ENCODE data around the gene CBR4.

DNA sequence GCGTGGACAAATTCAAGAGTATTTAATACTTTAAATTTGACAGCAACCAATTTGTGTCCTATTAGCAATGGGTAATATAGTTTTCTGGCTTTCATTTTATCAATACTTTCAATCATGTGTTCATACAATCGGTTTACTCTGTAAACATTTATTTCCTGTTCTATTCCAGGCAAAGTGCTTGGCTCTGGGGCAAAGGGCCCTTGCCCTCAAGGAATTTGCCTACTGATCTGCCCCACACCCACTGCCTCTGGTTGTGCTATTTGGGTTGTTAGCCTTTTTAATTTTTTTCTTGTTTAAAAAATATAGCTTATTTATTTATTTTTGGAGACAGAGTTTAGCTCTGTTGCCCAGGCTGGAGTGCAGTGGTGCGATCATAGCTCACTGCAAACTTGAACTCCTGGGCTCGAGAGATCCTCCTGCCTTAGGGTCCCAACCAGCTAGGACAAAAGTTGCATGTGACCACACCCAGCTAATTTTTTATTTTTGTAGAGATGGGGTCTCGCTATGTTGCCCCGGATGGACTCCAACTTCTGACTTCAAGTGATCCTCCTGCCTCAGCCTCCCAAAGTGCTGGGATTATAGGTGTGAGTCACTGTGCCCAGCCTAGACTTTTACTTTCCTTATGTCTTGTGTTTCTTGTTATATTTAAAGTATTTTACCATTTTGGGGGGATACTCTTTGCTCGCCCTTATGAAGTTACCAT lies 30.7 kb upstream of the CBR4 start:
- no peak for TF ChIP-seq POLR2A (IDR thresholded peaks at IDR 0.05)
- TF ChIP-seq POLR2AphosphoS5 (IDR thresholded peaks at IDR 0.05), result no peak
